Activated CD4-positive, alpha-beta T cell treated with anti-CD3 and anti-CD28 coated beads, Interleukin-2, amount 50 U/mL, for 1 hour (primary cell): ENCODE results near the gene ARL16.
A peak's percentile ranks its signal among the peaks of the same experiment; 100 is the strongest.

ENCODE experiments used
- DNase-seq: peaks from one replicate; pipeline ENCODE4 v3.0.0-alpha.2; 2020

The ARL16 gene, protein sequence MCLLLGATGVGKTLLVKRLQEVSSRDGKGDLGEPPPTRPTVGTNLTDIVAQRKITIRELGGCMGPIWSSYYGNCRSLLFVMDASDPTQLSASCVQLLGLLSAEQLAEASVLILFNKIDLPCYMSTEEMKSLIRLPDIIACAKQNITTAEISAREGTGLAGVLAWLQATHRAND

GRCh38 chr17:81683584-81684441, at the start of gene ARL16, which contains the start of gene HGS:
Gene ARL16 (minus strand): TSS chr17:81683797. CDS start chr17:81683753, 44 bp downstream.
Gene HGS (plus strand): TSS chr17:81684011. CDS start chr17:81684067, 56 bp downstream.
- peak; percentile 97 for DNase-seq

DNA sequence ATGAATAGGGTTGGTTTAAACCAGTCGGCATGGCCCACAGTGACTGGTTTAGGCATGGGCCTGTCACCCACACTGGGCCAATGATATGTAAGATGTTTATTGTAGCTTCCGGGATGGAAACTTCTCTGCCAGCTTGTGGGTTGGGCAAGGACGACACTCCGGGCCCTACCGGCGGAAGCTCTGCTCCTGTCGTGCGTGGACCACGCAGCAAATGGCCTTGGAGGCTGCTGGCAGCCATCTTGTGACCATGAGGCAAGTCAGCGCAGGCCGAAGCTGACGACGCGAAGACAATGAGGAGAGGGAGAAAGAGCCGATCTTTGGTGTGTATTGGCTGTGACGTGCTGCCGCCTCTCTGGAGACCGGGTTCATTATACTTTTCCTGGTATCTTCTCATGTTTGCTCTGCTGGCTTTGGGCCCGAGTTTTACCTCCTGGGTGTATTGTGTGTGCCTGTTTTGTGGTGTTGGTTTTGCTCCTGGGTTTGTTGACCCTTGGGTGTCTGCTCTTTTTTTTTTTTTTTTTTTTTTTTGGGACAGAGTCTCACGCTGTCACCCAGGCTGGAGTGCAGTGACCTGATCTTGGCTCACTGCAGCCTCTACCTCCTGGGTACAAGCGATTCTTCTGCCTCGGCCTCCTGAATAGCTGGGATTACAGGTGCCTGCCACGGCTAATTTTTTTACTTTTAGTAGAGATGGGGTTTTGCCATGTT, 43.9 kb upstream of the ARL16 start:
- no peak for DNase-seq

- no peak for DNase-seq
Measured at GRCh38 chr17:81726004-81726403, 42.4 kb upstream of the ARL16 start.

GRCh38 chr17:81725439-81725838, 41.8 kb upstream of the ARL16 start:
- no peak for DNase-seq

DNA sequence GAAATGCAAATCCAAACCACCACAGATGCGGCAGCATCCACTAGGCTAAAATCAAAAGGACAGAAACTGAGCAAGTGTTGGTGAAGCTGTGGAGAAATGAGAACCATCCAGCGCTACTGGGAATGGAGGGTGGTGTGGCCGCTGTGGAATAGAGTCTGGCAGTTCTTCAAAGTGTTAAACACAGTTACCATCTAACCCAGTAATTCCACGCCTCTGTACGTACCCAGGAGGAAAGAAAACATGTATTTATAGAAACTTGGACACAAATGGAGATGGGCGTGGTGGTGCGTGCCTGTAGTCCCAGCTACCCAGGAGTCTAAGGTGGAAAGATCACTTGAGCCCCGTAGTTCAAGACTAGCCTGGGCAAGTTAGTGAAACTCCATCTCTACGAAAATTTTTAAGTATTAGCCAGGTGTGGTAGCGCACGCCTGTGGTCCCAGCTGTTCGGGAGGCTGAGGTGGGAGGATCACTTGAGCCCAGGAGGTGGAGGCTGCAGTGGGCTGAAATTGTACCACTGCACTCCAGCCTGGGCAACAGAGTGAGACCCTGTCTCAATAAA, 40.1 kb upstream of the ARL16 start:
- no peak for DNase-seq

DNA sequence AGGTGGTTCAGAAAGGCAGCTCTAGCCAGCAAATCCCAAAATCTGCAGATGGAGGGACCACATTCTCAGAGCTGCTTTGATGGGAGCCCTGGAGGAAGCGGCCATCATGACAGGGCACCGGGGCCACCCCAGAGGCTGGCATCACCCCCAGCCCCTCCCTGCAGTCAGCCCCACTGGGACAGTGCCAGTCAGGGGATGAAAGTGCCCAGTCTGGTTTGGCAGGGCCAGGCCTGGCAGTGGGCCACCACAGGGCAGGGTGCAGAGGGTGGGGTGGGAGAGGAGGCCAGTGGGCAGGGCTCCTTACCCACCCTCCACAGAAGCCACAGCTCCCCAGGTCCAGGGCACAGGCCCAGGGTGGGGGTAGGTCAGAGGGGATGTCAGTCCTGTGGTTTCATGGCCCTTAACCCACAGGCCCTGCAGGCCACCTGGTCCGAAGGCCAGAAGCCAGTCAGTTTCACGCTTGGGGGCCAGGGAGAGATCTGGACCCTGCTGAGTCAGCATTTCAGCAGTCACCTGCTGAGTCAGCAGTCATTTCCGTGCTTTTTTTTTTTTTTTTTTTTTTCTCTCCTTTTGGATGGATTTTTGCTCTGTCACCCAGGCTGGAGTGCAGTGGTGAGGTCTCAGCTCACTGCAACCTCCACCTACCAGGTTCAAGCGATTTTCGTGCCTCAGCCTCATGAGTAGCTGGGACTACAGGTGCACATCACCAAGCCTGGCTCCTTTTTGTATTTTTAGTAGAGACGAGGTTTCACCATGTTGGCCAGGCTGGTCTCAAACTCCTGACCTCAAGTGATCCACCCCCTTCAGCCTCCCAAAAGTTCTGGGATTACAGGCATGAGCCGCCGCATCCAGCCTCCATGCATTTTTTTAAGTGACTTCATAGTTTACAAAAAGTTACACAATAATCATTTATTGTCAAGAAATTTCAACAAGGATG, 38.9 kb upstream of the ARL16 start:
- DNase-seq: no peak

DNA sequence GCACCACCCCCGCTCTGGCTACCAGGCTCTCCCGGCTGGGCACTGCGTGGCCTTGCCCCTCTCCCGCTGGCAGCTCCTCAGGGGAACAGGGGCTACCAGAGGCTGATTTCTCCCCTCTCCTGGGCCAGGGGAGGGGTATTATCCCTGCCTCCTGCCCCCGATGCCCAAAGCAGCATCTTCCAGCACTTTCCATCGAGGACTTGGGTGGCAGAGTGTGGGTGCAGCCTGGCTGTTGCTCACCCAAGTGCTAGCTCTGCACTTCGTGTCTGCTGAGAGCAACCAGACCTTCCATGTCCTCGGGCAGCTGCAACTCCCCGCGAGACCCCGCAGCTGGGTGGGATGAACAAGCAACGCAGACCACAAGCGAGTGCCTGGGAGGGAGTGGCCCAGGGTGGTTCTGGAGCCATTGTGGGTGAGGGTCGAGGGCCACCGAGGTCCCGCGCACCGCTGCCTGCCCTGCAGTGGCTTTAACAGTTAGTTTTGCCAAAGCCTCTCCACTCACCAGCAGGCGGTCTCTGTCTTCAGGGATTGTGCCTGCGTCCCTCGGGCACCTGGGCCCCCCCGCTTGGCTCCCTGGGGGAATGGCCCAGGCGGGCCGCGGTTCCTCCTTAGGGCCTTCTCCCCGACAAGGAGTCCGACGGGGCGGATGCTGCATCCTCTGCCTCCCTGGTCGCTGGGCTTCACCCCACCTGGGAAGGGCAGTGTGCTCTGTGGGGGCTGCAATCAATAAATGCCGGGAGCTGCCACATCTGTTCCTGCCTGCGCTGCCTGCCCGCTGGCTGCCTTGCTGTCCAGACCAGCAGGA, 36.9 kb upstream of the ARL16 start:
- DNase-seq: no peak

DNA sequence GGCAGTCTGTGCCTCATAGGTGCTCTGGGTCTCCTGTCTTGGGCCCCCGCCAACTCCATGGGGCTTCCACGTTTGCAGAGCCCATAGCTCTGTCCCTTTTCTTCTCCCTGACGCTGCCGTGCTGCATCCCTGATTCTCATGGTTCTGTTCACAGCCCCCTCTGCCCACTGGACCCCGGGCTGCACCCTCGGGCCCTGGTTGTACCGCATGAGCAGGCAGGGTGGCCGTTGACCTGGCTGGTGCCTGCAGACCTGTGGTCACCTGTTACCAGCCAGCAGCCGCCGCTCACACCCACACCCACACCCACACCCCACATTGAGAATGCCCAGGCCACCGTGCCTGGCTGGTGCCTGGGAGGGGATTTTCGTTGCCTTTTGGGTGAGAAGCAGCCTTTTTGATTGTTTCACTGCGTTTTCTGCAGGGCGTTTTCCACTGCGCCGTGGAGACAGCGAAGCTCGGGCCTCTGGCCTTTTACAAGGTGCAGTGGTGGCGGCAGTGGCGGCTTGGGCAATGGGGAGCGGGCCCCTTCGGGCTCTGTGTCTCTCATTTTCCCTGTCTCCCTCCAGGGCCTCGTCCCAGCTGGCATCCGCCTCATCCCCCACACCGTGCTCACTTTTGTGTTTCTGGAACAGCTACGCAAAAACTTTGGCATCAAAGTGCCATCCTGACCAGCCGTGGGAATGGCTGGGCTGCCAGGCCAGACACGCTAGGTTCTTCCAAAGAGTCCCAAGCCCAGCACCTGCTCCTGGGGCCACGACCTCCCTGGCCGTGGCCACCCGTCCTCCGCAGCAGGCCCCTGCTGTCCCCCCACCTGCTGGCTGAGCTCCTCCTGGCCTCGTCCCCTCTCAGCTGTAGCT, 36.0 kb upstream of the ARL16 start:
- DNase-seq: no peak

- DNase-seq: no peak
Measured at GRCh38 chr17:81717766-81718089, 34.1 kb upstream of the ARL16 start.

GRCh38 chr17:81717049-81717765, 33.6 kb upstream of the ARL16 start:
- no peak for DNase-seq

DNA sequence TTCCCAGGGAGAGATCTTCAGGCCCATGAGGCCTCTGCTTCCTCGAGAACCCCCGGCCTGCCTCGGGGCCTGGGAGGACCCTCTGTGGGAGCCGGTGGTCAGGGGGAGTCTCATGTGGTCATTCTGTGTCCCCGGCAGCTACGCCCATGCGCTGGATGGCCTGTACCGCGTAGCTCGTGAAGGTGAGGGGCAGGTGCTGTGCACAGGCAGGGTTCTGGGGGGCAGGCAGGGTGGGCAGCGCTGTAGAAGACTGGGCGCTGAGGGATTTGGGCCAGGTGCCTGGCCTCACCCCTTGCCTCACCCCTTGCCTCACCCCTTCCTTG, 33.0 kb upstream of the ARL16 start:
- no peak for DNase-seq

GRCh38 chr17:81715872-81716673, 32.5 kb upstream of the ARL16 start:
- DNase-seq: no peak

GRCh38 chr17:81715107-81715871, 31.7 kb upstream of the ARL16 start:
- no peak for DNase-seq

GRCh38 chr17:81714412-81715106, 31.0 kb upstream of the ARL16 start:
- no peak for DNase-seq

GRCh38 chr17:81713556-81714411, 30.2 kb upstream of the ARL16 start:
- no peak for DNase-seq

DNA sequence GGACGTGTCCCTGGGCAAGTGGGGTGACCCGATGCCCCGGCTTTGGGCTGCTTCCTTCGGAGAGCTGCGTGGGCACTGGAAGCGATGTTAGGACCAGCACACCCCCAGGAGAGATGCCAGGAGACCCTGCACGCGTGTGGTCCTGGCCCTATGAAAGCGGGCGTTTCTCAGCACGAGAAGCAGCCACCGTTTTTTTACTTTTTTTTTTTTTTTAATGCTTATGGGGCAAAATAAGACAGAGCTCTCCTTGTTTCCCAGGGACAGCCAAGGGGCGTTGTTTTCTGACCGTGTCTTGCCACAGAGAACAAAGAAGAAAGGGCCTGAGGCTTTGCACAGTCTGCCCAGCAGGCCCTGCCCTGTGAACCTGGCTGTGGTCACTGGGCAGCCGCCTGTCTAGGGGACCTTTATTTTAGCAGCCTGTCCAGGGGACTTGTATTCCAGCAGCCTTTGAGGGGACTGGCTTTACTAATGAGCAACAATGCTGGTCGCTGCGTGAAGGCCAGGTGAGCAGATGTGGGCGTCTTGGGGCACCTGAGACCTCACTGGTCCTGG, 29.5 kb upstream of the ARL16 start:
- no peak for DNase-seq
